Uterus (tissue), 4 donors: ENCODE results near the gene KRT38. TPM values are rescaled to one million over a fixed set of nuclear protein-coding genes. Genes with fewer than 3 reads are reported as not detected.

Source experiments
- DNase-seq, 2 donors: peaks; one replicate each; pipeline ENCODE4 v3.0.0-alpha.2; 2019 to 2020
- H3K27ac ChIP-seq, 2 donors: fragments of 200-600 bp; sonication (generic); 1 replicate in 1 of 2; 2 replicates in 1 of 2; pipeline ENCODE4 v1.5.1; 2016 to 2018
- H3K27me3 ChIP-seq, 2 donors: fragments of 200-600 bp; sonication (generic); one replicate each; pipeline ENCODE4 v1.5.1; 2018 to 2019; ENCODE audit warnings: control low read depth in 1 of 2
- H3K36me3 ChIP-seq, 2 donors: fragments of 200-600 bp; sonication (generic); one replicate each; pipeline ENCODE4 v1.5.1; 2019; ENCODE audit warnings: control low read depth in 1 of 2
- H3K4me1 ChIP-seq, 2 donors: fragments of 200-600 bp; sonication (generic); one replicate each; pipeline ENCODE4 v1.5.1; 2018 to 2019; ENCODE audit warnings: control low read depth in 1 of 2
- H3K4me3 ChIP-seq, 2 donors: fragments of 200-600 bp; sonication (generic); 1 replicate in 1 of 2; 2 replicates in 1 of 2; pipeline ENCODE4 v1.5.1; 2018 to 2019; ENCODE audit warnings: mild to moderate bottlenecking in 1 of 2
- H3K9me3 ChIP-seq, 2 donors: fragments of 200-600 bp; sonication (generic); one replicate each; pipeline ENCODE4 v1.5.1; 2019; ENCODE audit warnings: control low read depth in 1 of 2
- CTCF ChIP-seq, 4 experiments: fragments of 200-600 bp in 2 of 4; fragments of 450-650 bp in 2 of 4; sonication (generic) in 2 of 4; IDR thresholded peaks; one replicate each; pipeline ENCODE4 v1.5.1; 2016 to 2019; ENCODE audit warnings: antibody characterized with exemption in 4 of 4, mild to moderate bottlenecking in 2 of 4, moderate library complexity in 1 of 4
- POLR2A ChIP-seq, 2 donors: fragments of 450-650 bp; IDR thresholded peaks; one replicate each; pipeline ENCODE4 v1.6.1; 2016; ENCODE audit warnings: antibody characterized with exemption in 2 of 2, mild to moderate bottlenecking in 1 of 2, moderate library complexity in 1 of 2
- intact Hi-C: fragments of 100-400 bp; cut with DNase I; formaldehyde crosslinking; loops from one replicate; pipeline ENCODE4 v1.15.1; 2023; ENCODE audit warnings: low total_unique reads
- small RNA-seq: library from RNA; depleted of rRNA; stranded (forward); fragments of <200 nt; gene quantifications from one replicate; pipeline ENCODE3, GENCODE V24; 2016
- total RNA-seq, 4 donors: library from RNA; depleted of rRNA in 3 of 4; stranded (reverse); fragments of >200 nt in 3 of 4; gene quantifications; one replicate each; pipeline versions ENCODE4 v1.1.0 to v1.2.4, GENCODE V29; 2014 to 2023
- donor health status: DM: yes; HTN: yes; CAD: no.

KRT38 gene
- total RNA-seq, 4 donors from 2014 or later: not detected

DNA sequence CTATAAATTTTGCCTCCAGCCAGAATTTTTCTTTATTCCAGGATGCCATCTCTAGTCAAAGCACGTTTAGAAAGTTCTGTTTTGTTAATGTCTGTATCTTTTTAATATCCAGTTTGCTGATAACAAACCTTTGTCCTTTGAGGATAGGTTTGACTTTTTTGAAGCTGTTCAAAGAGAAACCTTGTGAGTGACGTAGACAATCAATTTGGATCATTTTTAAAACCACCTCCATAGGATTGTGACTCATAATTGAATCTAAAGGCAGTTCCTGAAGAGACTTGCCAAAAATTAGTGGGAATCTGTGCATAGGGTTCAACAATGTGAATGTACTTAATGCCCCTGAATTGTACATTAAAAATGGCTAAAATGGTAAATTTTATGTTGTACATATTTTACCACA is 49.2 kb downstream of the KRT38 start:
- Histone ChIP-seq H3K27me3 (no peaks in the 10 kb centered on the region), H3K4me3 (no peak overlapping the region), H3K4me1 (no peaks in the 10 kb centered on the region), H3K36me3 (no peaks in the 10 kb centered on the region), H3K9me3 (peaks cover 0 to 1% of the 10 kb centered on the region in 2 donors), H3K27ac (no peak overlapping the region)
- no peak for TF ChIP-seq CTCF (IDR thresholded peaks at IDR 0.05)
- no peak for DNase-seq
- intact Hi-C loops: no loop called here

DNA sequence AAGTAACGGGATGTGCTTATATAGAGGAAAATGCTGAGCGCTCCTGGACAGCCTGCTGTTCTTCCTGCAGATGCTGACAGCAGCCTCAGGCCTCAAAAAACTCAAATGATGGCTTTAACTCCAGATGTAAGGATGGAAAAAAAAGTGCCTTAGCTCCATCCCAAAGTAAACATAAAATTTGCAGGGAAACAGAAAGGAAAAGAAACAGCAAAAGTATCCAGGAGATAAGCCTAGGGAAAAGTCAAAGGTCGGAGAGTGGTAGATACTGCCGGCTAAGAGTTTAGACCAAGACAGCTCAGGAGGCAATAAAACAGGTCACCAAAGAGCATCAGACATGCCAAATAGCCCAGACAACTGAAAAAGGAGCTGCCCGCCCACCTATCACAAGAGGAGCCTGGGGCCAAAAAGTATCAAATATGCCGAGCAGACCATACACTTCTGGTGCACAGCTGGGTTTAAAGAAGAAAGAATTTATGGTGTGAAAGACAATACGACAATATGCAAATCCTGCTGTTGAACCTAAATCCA is 50.3 kb downstream of the KRT38 start:
- Histone ChIP-seq H3K27me3 (no peaks in the 10 kb centered on the region), H3K9me3 (peaks cover 0 to 3% of the 10 kb centered on the region in 2 donors), H3K36me3 (no peaks in the 10 kb centered on the region), H3K27ac (no peak overlapping the region), H3K4me3 (no peak overlapping the region), H3K4me1 (no peaks in the 10 kb centered on the region)
- intact Hi-C loops: no loop called here
- DNase-seq: no peak
- TF ChIP-seq CTCF (IDR thresholded peaks at IDR 0.05) (no peak), POLR2A (IDR thresholded peaks at IDR 0.05) (no peak)

DNA sequence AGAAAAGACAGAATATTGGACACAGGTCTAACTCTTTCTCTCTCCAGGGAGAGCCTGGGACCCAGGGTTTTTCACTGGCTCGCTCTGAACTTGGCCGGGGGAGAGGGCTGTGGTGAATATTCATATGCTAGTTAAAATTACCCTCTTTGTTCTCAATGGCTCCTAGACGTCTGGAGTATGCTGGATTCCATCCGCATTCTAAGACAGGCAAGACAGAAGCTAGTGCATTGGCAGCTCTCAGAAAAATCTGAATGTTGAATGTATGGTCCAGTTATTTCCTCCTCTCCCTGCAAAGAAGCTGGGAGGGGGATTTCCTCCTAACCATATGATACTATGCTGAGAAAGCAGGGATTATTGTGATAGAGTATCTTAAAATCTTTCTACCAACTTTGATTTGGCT is 53.1 kb downstream of the KRT38 start:
- no peak overlapping the region for H3K4me3 ChIP-seq
- no peak overlapping the region for H3K27ac ChIP-seq
- no peak for DNase-seq
- no peaks in the 10 kb centered on the region for H3K4me1 ChIP-seq
- H3K36me3 ChIP-seq: no peaks in the 10 kb centered on the region
- TF ChIP-seq CTCF (IDR thresholded peaks at IDR 0.05) (no peak), POLR2A (IDR thresholded peaks at IDR 0.05) (no peak)
- no peaks in the 10 kb centered on the region for H3K27me3 ChIP-seq
- intact Hi-C loops: no loop called here
- H3K9me3 ChIP-seq: peaks cover 0 to 3% of the 10 kb centered on the region in 2 donors

DNA sequence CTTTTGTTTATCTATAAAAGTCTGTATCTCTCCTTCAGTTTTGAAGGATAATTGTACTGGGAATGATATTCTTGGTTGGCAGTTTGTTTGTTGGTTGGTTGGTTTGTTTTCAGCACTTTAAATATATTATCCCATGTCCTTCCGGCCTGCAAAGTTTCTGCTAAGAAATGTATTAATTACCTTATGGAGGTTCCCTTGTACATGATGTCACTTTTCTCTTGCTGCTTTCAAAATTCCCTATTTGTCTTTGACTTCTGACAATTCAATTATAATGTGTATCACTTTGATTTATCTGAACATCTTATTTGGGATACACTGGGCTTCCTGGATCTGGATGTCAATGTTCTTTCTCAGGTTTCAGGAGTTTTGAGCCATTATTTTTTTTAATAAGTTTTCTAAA is 54.6 kb downstream of the KRT38 start:
- Histone ChIP-seq H3K27me3 (no peaks in the 10 kb centered on the region), H3K4me3 (no peak overlapping the region), H3K36me3 (no peaks in the 10 kb centered on the region), H3K9me3 (peaks cover 0 to 3% of the 10 kb centered on the region in 2 donors), H3K27ac (no peak overlapping the region), H3K4me1 (no peaks in the 10 kb centered on the region)
- no peak for DNase-seq
- intact Hi-C loops: no loop called here
- TF ChIP-seq CTCF (IDR thresholded peaks at IDR 0.05): no peak
- no peak for TF ChIP-seq POLR2A (IDR thresholded peaks at IDR 0.05)

Small RNAs within 50 kb of the gene (small RNA-seq; reads per million reads assigned to genes)
- gene RNU2-32P: not detected

Other genes starting within 250 kb of the KRT38 start
- gene KRTAP9-2, start 214.3 kb downstream of the KRT38 start, total RNA-seq: not detected
- gene KRTAP9-3, start 208.5 kb downstream of the KRT38 start, total RNA-seq: not detected
- gene KRTAP9-8, start 203.0 kb downstream of the KRT38 start, total RNA-seq: not detected
- not detected for gene KRTAP9-4, start 191.3 kb downstream of the KRT38 start, total RNA-seq
- not detected for gene KRTAP9-9, start 185.6 kb downstream of the KRT38 start, total RNA-seq
- gene KRTAP9-6, start 175.6 kb downstream of the KRT38 start, total RNA-seq: not detected
- not detected for gene KRTAP9-7, start 165.3 kb downstream of the KRT38 start, total RNA-seq
- not detected for gene KRTAP29-1, start 138.1 kb downstream of the KRT38 start, total RNA-seq
- gene KRTAP16-1, start 131.7 kb downstream of the KRT38 start, total RNA-seq: not detected
- not detected for gene KRTAP17-1, start 125.3 kb downstream of the KRT38 start, total RNA-seq
- not detected for gene KRT33A, start 90.2 kb downstream of the KRT38 start, total RNA-seq
- gene KRT33B, start 71.2 kb downstream of the KRT38 start, total RNA-seq: not detected
- under 1 TPM in 1 of 4 donors, not detected in 3; 0.28 TPM for gene KRT34, start 58.7 kb downstream of the KRT38 start, total RNA-seq
- gene KRT31, start 43.4 kb downstream of the KRT38 start, total RNA-seq: not detected
- not detected for gene KRT37, start 16.4 kb downstream of the KRT38 start, total RNA-seq
- gene KRT32, start 26.4 kb upstream of the KRT38 start, total RNA-seq: not detected
- not detected for gene KRT35, start 40.2 kb upstream of the KRT38 start, total RNA-seq
- not detected for gene KRT36, start 48.9 kb upstream of the KRT38 start, total RNA-seq
- 1 to 10 TPM; 1.5 to 6.4 (median 3.0) TPM for gene KRT13, start 64.6 kb upstream of the KRT38 start, total RNA-seq
- gene KRT15, start 77.9 kb upstream of the KRT38 start, total RNA-seq: 10 to 100 TPM in 1 of 4 donors, 1 to 10 TPM in 1, under 1 TPM in 1, not detected in 1; 0.41 to 11.5 (median 1.6) TPM
- gene KRT19, start 87.3 kb upstream of the KRT38 start, total RNA-seq: 100 to 1,000 TPM in 2 of 4 donors, 10 to 100 TPM in 1, under 1 TPM in 1; 0.88 to 120 (median 77.2) TPM
- under 1 TPM in 1 of 4 donors, not detected in 3; 0.21 TPM for gene KRT9, start 131.1 kb upstream of the KRT38 start, total RNA-seq
- gene KRT14, start 145.9 kb upstream of the KRT38 start, total RNA-seq: under 1 TPM in 2 of 4 donors, not detected in 2; 0.52 to 0.90 TPM
- gene KRT16, start 171.8 kb upstream of the KRT38 start, total RNA-seq: not detected
- gene KRT17, start 183.6 kb upstream of the KRT38 start, total RNA-seq: 10 to 100 TPM in 1 of 4 donors, under 1 TPM in 1, not detected in 2; 0.70 to 12.6 TPM
- 100 to 1,000 TPM in 3 of 4 donors, 10 to 100 TPM in 1; 83.5 to 796 (median 199) TPM for gene EIF1, start 247.9 kb upstream of the KRT38 start, total RNA-seq